Right renal pelvis (tissue), 4 donors: ENCODE measurements around the gene CD93. TPM values are rescaled to one million over a fixed set of nuclear protein-coding genes. Genes with fewer than 3 reads are reported as not detected.

Source experiments
- DNase-seq, 4 donors: peaks; one replicate each; pipeline ENCODE4 v3.0.0-alpha.2; 2013; ENCODE audit warnings: low read depth in 4 of 4, low spot score in 3 of 4, missing footprints in 1 of 4
- polyA plus RNA-seq, 4 donors: library from polyadenylated mRNA; unstranded; fragments of 120-200 nt; gene quantifications; one replicate each; pipeline ENCODE4 v1.2.1, GENCODE V29; 2013; ENCODE audit not compliant: insufficient read length in 4 of 4

CD93 gene
- polyA plus RNA-seq, 4 donors = 42.6 to 50.1 (median 47.0) TPM

- DNase-seq = no peak
Measured at GRCh38 chr20:23101696-23102406, 15.7 kb upstream of the CD93 start.

- no peak for DNase-seq
Measured at GRCh38 chr20:23100720-23101107, 14.6 kb upstream of the CD93 start.

- DNase-seq = no peak
Measured at GRCh38 chr20:23099791-23100719, 13.9 kb upstream of the CD93 start.

DNA sequence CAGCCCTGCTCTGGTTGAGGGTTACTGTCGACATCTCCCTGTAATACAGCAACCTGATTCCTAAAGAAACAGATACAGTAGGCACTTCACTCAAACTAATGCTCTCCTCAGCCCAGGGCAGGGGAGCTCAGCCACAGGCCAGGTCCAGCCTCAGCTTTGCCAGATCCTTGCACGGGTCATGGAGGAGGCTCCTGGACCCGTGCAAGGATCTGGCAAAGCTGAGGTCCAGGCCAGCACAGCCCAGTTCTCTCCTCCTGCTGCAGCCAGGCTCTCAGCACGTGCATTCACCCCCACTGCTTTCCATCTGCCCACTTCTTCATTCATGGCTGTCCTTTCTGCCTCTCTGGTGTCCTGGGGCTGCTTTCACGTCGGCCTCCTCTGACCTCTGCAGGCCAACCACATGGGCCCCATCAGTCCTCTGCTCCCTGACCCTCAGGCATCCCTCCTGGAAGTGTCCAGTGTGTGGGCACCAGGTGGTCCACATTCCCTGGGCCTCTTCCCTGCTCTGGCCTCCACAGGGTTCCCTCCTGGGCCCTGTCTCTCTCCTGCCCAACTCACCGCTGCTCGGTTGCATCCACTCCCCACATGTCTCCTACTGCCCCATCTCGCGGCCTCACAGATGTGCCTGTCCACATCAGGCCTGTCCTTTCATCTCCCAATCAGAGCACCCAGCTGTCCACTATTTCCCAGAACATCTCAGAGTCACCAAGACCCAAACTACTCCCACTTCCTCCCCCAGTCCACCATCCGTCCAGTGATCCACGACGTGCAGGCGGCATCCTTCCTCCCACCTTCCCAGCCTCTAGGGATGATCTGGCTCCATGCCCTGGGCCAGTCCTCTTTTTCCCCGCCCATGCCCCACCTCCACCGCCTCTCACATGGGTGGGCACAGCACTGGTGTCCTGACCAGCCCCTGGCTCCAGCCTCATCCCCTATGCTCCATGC lies 11.8 kb upstream of the CD93 start:
- no peak for DNase-seq

- no peak for DNase-seq
Measured at GRCh38 chr20:23096986-23097520, 10.9 kb upstream of the CD93 start.

DNA sequence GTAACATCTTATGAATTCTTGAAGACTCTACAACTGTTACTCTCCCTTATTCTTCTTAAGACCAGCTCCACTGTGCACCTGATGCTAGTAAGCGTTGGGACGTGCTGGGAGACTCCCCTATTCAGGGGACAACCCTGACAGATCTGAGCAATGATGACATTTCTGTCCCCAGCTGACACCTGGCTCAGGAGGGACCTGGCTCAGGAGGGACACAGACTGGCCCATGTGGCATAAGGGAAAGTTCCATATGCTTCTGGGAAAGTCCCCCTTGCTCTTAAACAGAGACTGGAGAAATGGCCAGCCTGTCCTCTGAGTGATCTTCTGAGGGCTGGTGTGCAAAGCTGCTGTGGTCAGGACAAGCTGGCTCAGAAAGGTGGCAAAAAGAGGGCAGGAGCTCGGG lies 10.0 kb upstream of the CD93 start:
- no peak for DNase-seq

GRCh38 chr20:23095499-23095898 lies 9.4 kb upstream of the CD93 start:
- DNase-seq = no peak

- DNase-seq = no peak
Measured at GRCh38 chr20:23094927-23095326, 8.8 kb upstream of the CD93 start.

- DNase-seq = no peak
Measured at GRCh38 chr20:23094213-23094896, 8.2 kb upstream of the CD93 start.

DNA sequence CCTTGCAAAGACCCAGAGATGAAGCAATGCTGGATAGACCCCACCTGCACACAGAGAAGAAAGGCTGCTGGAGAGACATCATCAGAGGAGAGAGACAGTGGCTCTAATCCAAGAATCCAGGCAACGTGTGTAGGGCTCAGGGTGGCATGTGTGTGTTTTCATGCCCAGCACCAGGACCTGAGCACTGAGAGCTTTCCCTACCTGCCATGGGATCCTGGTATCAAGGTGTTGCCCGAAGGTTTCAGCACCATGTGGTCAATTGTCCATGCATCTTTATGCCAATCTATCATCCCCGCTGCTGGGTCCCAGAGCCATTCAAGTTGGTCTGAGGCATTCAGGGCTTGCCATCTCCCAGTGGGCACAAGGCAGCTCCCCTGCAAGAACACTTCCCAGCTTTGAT lies 7.5 kb upstream of the CD93 start:
- DNase-seq = no peak

DNA sequence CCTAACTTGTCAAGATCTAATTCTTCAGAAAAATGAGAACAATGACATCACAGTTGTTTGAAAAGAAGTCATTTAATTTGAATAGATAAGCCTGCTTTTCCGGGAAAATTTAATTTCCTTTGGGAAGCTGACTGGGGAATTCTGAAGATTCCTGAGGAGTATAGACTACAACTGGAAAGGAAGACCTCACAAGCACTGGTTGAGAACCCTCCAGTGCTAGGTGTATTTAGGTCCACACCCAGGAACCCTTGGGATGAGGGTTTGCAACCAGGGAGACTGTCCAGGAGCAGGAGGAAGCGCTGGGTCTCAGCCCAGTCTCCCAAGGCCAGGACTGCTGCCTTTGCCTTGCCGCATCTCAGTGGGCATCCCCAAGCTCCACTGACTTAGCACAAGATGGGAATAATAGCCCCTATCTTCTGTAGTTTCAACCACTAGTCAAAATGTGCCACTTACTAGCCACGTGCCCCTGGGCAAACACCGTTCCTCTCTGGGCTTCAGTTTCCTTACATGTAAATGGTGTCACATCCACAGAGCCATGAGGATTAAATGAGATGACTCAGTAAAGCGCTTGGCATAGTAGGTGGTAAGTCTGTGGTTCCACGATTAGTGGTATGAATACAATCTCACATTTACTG lies 6.9 kb upstream of the CD93 start:
- no peak for DNase-seq

GRCh38 chr20:23092384-23092756 lies 6.2 kb upstream of the CD93 start:
- DNase-seq = no peak

- DNase-seq = no peak
Measured at GRCh38 chr20:23091721-23092383, 5.7 kb upstream of the CD93 start.

DNA sequence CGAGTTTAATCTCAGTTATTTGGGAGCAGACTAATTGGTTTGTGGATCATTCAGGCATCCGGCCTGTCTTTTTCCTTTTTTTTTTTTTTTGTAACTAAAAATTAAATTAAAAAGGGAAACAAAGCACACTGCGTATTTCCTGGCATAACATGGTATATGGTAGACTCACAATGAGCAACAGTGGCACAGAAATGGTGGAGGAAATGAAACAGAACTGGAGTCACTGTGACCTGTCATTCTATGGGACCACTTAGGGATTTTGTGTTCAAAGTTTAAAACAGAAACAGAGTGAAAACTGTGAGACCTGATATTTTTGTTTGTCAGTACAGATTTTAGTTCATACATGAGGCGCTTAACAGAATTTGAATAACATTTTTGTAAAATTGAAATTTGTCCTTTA lies 4.8 kb upstream of the CD93 start:
- no peak for DNase-seq

DNA sequence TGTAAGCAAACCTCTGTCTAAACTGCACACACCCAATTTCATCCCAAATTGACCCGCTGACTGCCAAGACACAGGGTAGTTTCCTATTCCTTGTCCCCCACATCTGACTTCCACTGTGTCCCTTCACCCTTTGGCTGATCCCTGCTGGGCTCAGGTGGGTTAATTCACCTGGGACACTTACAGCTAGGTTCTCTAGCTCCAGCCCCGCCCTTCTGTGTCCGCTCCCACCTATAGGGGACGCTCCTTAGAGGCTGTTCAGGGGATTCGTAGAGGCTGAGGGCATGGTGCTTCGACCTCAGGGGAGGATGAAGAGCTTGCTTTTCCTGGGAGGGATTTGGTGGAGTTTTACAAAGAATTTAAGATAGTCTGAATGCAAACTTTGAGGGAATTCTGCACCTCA lies 4.0 kb upstream of the CD93 start:
- no peak for DNase-seq

- no peak for DNase-seq
Measured at GRCh38 chr20:23088866-23089265, 2.7 kb upstream of the CD93 start.

- no peak for DNase-seq
Measured at GRCh38 chr20:23087587-23088251, 1.6 kb upstream of the CD93 start.

DNA sequence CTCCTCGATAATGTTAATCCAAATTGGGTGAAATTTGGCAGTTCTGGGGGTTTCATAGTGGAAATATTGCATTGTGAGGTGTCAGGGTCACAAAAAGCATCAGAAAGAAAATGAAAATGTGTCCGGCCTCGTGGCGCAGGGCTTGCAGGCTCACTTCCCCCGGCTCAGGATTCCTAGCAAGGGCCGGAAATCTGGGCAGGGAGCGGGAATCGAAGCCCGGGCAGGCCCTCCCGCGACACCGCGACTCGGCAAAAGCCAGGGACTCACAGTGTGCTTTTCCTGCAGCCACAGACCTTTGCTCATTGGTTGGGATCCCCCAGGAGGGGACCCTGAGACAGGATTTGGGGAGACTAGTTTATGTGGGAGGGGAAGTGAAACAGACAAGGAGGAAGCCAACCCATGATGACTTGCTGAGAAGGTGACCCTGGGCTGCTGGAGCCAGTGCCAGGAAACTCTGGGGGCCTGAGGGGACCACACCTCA lies 847 bp upstream of the CD93 start:
- DNase-seq = no peak
